NCI-H2196 treated with DMSO at 0.1 percent for 48 hours (cell line): ENCODE data around the gene CCAR1.
"Not testable (repeated sequence)": the region's sequence is repeated elsewhere in the genome, so short reads cannot be mapped to it uniquely, and the experiment has no call there.

Experiments
- DNase-seq: peaks from one replicate; lab custom pipeline; 2025; ENCODE audit not compliant: unreplicated experiment; lab: John Stamatoyannopoulos, UW

Gene CCAR1

GRCh38 chr10:68827592-68827959, 106.5 kb downstream of the CCAR1 start:
- DNase-seq: not testable (repeated sequence)

GRCh38 chr10:68828083-68828601, 107.1 kb downstream of the CCAR1 start:
- not testable (repeated sequence) for DNase-seq

GRCh38 chr10:68828833-68829232, 107.8 kb downstream of the CCAR1 start:
- DNase-seq: no peak

- no peak for DNase-seq
Measured at GRCh38 chr10:68829521-68829920, 108.5 kb downstream of the CCAR1 start.

- no peak for DNase-seq
Measured at GRCh38 chr10:68829952-68830351, 108.9 kb downstream of the CCAR1 start.

- DNase-seq: no peak
Measured at GRCh38 chr10:68831961-68832455, 111.0 kb downstream of the CCAR1 start.

- DNase-seq: no peak
Measured at GRCh38 chr10:68832601-68833000, 111.6 kb downstream of the CCAR1 start.

- DNase-seq: no peak
Measured at GRCh38 chr10:68837626-68838322, 116.7 kb downstream of the CCAR1 start.

- DNase-seq: not testable (repeated sequence)
Measured at GRCh38 chr10:68840650-68841049, 119.6 kb downstream of the CCAR1 start.
